Neural progenitor cell (in vitro differentiated cells): Measurements from ENCODE around the gene KIFC3. TPM values are rescaled to one million over a fixed set of nuclear protein-coding genes. Genes with fewer than 3 reads are reported as not detected.

Source experiments
- DNase-seq: peaks from one replicate; pipeline ENCODE4 v3.0.0-alpha.2; 2016; ENCODE audit warnings: low spot score
- H2AFZ ChIP-seq: fragments of 200-600 bp; sonication (generic); replicated peaks from 2 replicates; pipeline ENCODE4 v1.6.1; 2016; ENCODE audit warnings: antibody characterized with exemption
- H3F3A ChIP-seq: fragments of 200-600 bp; sonication (generic); 2 replicates; pipeline ENCODE4 v1.6.1; 2016; ENCODE audit warnings: antibody characterized with exemption, low read depth
- H3K27ac ChIP-seq: fragments of 200-600 bp; sonication (generic); 2 replicates; pipeline ENCODE4 v1.5.1; 2016; ENCODE audit warnings: mild to moderate bottlenecking
- H3K27me3 ChIP-seq: fragments of 200-600 bp; sonication (generic); 2 replicates; pipeline ENCODE4 v1.6.1; 2016; ENCODE audit warnings: mild to moderate bottlenecking, moderate library complexity
- H3K36me3 ChIP-seq: fragments of 200-600 bp; sonication (generic); 2 replicates; pipeline ENCODE4 v1.5.1; 2016
- H3K4me1 ChIP-seq: fragments of 200-600 bp; sonication (generic); 2 replicates; pipeline ENCODE4 v1.6.1; 2016; ENCODE audit warnings: mixed run types
- H3K4me2 ChIP-seq: fragments of 200-600 bp; sonication (generic); 2 replicates; pipeline ENCODE4 v1.6.1; 2016
- H3K4me3 ChIP-seq: fragments of 200-600 bp; sonication (generic); 2 replicates; pipeline ENCODE4 v1.5.1; 2016
- H3K79me2 ChIP-seq: fragments of 200-600 bp; sonication (generic); 2 replicates; pipeline ENCODE4 v1.6.1; 2016; ENCODE audit warnings: low read depth
- H3K9ac ChIP-seq: fragments of 200-600 bp; sonication (generic); 2 replicates; pipeline ENCODE4 v1.6.1; 2016
- H3K9me3 ChIP-seq: fragments of 200-600 bp; sonication (generic); 2 replicates; pipeline ENCODE4 v1.5.1; 2016; ENCODE audit warnings: low read depth
- H4K20me1 ChIP-seq: fragments of 200-600 bp; sonication (generic); 2 replicates; pipeline ENCODE4 v1.6.1; 2016; ENCODE audit warnings: low read depth
- H3K27ac Mint-ChIP-seq: 3 replicates; pipeline ENCODE4 v1.8.0; 2021; ENCODE audit warnings: mixed read lengths
- H3K27me3 Mint-ChIP-seq: 2 replicates; pipeline ENCODE4 v1.8.0; 2022; ENCODE audit warnings: low read depth, mild to moderate bottlenecking, inconsistent platforms, moderate library complexity, mixed read lengths; ENCODE audit not compliant: insufficient read depth
- H3K36me3 Mint-ChIP-seq: 3 replicates; pipeline ENCODE4 v1.8.0; 2021; ENCODE audit warnings: mixed read lengths
- H3K4me1 Mint-ChIP-seq: 3 replicates; pipeline ENCODE4 v1.8.0; 2021; ENCODE audit warnings: mixed read lengths
- H3K4me3 Mint-ChIP-seq: 3 replicates; pipeline ENCODE4 v1.8.0; 2021; ENCODE audit warnings: mild to moderate bottlenecking, moderate library complexity, mixed read lengths
- H3K9me3 Mint-ChIP-seq: 3 replicates; pipeline ENCODE4 v1.8.0; 2020; ENCODE audit warnings: mixed read lengths
- CTCF ChIP-seq: fragments of 200-600 bp; sonication (generic); IDR thresholded peaks from 2 replicates; pipeline ENCODE4 v1.5.1; 2017; ENCODE audit warnings: antibody characterized with exemption, mild to moderate bottlenecking
- EZH2 ChIP-seq: fragments of 200-600 bp; sonication (generic); IDR thresholded peaks from 2 replicates; pipeline ENCODE4 v1.6.1; 2017; ENCODE audit warnings: antibody characterized with exemption, mild to moderate bottlenecking, moderate library complexity
- EZH2phosphoT487 ChIP-seq: fragments of 200-600 bp; sonication (generic); IDR thresholded peaks from 2 replicates; pipeline ENCODE4 v1.6.1; 2017; ENCODE audit warnings: antibody characterized with exemption
- total RNA-seq: library from RNA; depleted of rRNA; stranded (reverse); fragments of >200 nt; gene quantifications from 2 replicates; pipeline ENCODE4 v1.2.3, GENCODE V29; 2015; ENCODE audit warnings: low replicate concordance

Gene KIFC3
- total RNA-seq, 1 donor from 2014 or later, result 0.28 TPM

DNA sequence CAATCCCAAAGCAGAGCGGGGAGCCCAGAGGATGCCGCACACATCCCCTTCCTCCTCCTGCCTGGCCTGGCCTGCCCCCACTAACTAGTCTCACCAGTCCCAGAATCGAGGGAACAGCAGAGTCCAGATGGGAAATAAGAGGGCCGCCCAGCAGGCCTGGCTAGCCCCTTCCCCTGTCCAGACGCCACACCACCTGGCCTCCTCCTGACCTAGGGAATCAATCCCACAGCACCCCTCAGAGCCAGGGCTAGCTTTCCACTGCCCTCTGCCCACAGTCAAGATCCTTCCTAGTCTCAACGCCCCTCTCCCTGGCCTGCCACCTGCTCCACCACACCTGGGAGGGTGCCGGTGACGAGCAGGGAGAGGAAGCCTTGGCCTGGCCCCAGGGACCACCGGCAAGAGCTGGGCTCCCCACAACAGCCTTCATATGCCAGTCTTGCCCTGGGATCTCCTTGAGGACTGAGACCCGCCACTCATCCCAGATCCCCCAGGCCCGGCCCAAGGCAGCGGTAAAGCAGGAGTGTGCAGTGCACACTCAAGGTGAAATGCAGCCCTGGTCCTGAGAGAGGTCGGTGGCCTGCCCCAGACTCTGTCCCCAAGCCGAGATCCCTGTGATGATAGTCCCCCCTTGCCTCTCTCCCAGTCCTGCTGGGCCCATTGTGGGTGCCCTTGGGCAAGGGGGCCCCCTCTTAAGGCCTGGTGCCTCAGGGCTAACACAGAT lies 38.8 kb downstream of the KIFC3 start:
- no peak overlapping the region for H3K4me3 Mint-ChIP-seq
- Histone ChIP-seq H3K9me3 (no peaks in the 10 kb centered on the region), H3K4me3 (no peak overlapping the region), H3K79me2 (no peaks in the 10 kb centered on the region), H2AFZ (no peak overlapping the region), H3K27ac (no peak overlapping the region), H3F3A (no peaks in the 10 kb centered on the region), H3K4me1 (peaks cover 2% of the 10 kb centered on the region), H3K9ac (no peak overlapping the region), H4K20me1 (no peaks in the 10 kb centered on the region), H3K36me3 (no peaks in the 10 kb centered on the region), H3K4me2 (no peak overlapping the region), H3K27me3 (no peaks in the 10 kb centered on the region)
- TF ChIP-seq EZH2 (no peak), EZH2phosphoT487 (no peak), CTCF (no peak)
- peaks cover 3% of the 10 kb centered on the region for H3K36me3 Mint-ChIP-seq
- no peaks in the 10 kb centered on the region for H3K9me3 Mint-ChIP-seq
- no peak for DNase-seq
- peaks cover 9% of the 10 kb centered on the region for H3K27me3 Mint-ChIP-seq
- peaks cover 7% of the 10 kb centered on the region for H3K4me1 Mint-ChIP-seq
- H3K27ac Mint-ChIP-seq, result peak overlapping the region; percentile 96

GRCh38 chr16:57762365-57763040 lies 39.8 kb downstream of the KIFC3 start:
- H3K79me2 ChIP-seq, result no peaks in the 10 kb centered on the region
- H4K20me1 ChIP-seq, result no peaks in the 10 kb centered on the region
- H3K36me3 ChIP-seq, result no peaks in the 10 kb centered on the region
- Mint-ChIP-seq H3K27me3 (peaks cover 9% of the 10 kb centered on the region), H3K36me3 (peaks cover 3% of the 10 kb centered on the region), H3K4me3 (no peak overlapping the region), H3K4me1 (peaks cover 7% of the 10 kb centered on the region), H3K27ac (peak overlapping the region; percentile 96), H3K9me3 (no peaks in the 10 kb centered on the region)
- no peak overlapping the region for H2AFZ ChIP-seq
- H3K9me3 ChIP-seq, result no peaks in the 10 kb centered on the region
- H3K9ac ChIP-seq, result no peak overlapping the region
- no peak overlapping the region for H3K4me2 ChIP-seq
- no peak for DNase-seq
- H3K27ac ChIP-seq, result no peak overlapping the region
- no peaks in the 10 kb centered on the region for H3K27me3 ChIP-seq
- no peaks in the 10 kb centered on the region for H3F3A ChIP-seq
- no peak for TF ChIP-seq EZH2phosphoT487
- TF ChIP-seq EZH2, result no peak
- TF ChIP-seq CTCF, result no peak
- H3K4me3 ChIP-seq, result no peak overlapping the region
- H3K4me1 ChIP-seq, result peaks cover 2% of the 10 kb centered on the region

GRCh38 chr16:57761957-57762356 lies 40.3 kb downstream of the KIFC3 start:
- Histone ChIP-seq H3K4me3 (no peak overlapping the region), H3K27me3 (no peaks in the 10 kb centered on the region), H3K27ac (no peak overlapping the region), H3K79me2 (no peaks in the 10 kb centered on the region), H3K4me2 (no peak overlapping the region), H3F3A (no peaks in the 10 kb centered on the region), H3K4me1 (peaks cover 2% of the 10 kb centered on the region), H3K36me3 (no peaks in the 10 kb centered on the region), H2AFZ (no peak overlapping the region), H4K20me1 (no peaks in the 10 kb centered on the region), H3K9me3 (no peaks in the 10 kb centered on the region), H3K9ac (no peak overlapping the region)
- H3K27ac Mint-ChIP-seq, result peak overlapping the region; percentile 60
- no peak for DNase-seq
- peaks cover 7% of the 10 kb centered on the region for H3K27me3 Mint-ChIP-seq
- H3K36me3 Mint-ChIP-seq, result peaks cover 3% of the 10 kb centered on the region
- H3K4me1 Mint-ChIP-seq, result peaks cover 7% of the 10 kb centered on the region
- no peak for TF ChIP-seq EZH2
- no peak for TF ChIP-seq CTCF
- TF ChIP-seq EZH2phosphoT487, result no peak
- H3K4me3 Mint-ChIP-seq, result no peak overlapping the region
- H3K9me3 Mint-ChIP-seq, result no peaks in the 10 kb centered on the region
